Stomach (tissue), 9 donors: ENCODE data around the gene ASB9. TPM values are rescaled to one million over a fixed set of nuclear protein-coding genes. Genes with fewer than 3 reads are reported as not detected.
"Not testable (repeated sequence)": the region's sequence is repeated elsewhere in the genome, so short reads cannot be mapped to it uniquely, and the experiment has no call there.

Experiments
- DNase-seq, 2 donors: peaks; one replicate each; pipeline versions ENCODE4 v3.0.0 to v3.0.0-alpha.2; 2013 to 2019
- H3K27ac ChIP-seq, 5 donors: fragments of 200-600 bp in 4 of 5; sonication (generic) in 4 of 5; one replicate each; pipeline ENCODE4 v1.5.1; 2013 to 2019; ENCODE audit warnings: mild to moderate bottlenecking in 1 of 5, moderate library complexity in 1 of 5
- H3K27me3 ChIP-seq, 3 donors: fragments of 200-600 bp; sonication (generic); one replicate each; pipeline ENCODE4 v1.5.1; 2017 to 2019; ENCODE audit warnings: mixed run types in 1 of 3
- H3K36me3 ChIP-seq, 4 donors: fragments of 200-600 bp; sonication (generic); 1 replicate in 3 of 4; 2 replicates in 1 of 4; pipeline ENCODE4 v1.5.1; 2016 to 2019
- H3K4me1 ChIP-seq, 4 donors: fragments of 200-600 bp; sonication (generic); one replicate each; pipeline ENCODE4 v1.5.1; 2016 to 2019
- H3K4me3 ChIP-seq, 4 donors: fragments of 200-600 bp; sonication (generic) in 3 of 4; one replicate each; pipeline ENCODE4 v1.5.1; 2016 to 2019; ENCODE audit warnings: mild to moderate bottlenecking in 1 of 4
- H3K9me3 ChIP-seq, 4 donors: fragments of 200-600 bp; sonication (generic); one replicate each; pipeline ENCODE4 v1.5.1; 2016 to 2019
- CTCF ChIP-seq, 7 experiments: fragments of 450-650 bp in 4 of 7; fragments of 200-600 bp in 3 of 7; sonication (generic) in 3 of 7; IDR thresholded peaks; one replicate each; pipeline ENCODE4 v1.5.1; 2016 to 2019; ENCODE audit warnings: antibody characterized with exemption in 7 of 7, control low read depth in 2 of 7, mild to moderate bottlenecking in 1 of 7
- EP300 ChIP-seq: sonication (generic); formaldehyde crosslinking; IDR thresholded peaks from one replicate; pipeline ENCODE4 v1.6.1; 2017; ENCODE audit warnings: antibody characterized with exemption
- POLR2A ChIP-seq, 4 donors: fragments of 450-650 bp; IDR thresholded peaks; one replicate each; pipeline ENCODE4 v1.6.1; 2016; ENCODE audit warnings: antibody characterized with exemption in 4 of 4, control low read depth in 2 of 4, mild to moderate bottlenecking in 1 of 4, moderate library complexity in 1 of 4
- POLR2AphosphoS5 ChIP-seq, 3 donors: sonication (generic); formaldehyde crosslinking; IDR thresholded peaks; one replicate each; pipeline ENCODE4 v1.6.1; 2016; ENCODE audit warnings: antibody characterized with exemption in 3 of 3
- WGBS, 5 donors: extraction: QIAGEN DNeasy Blood & Tissue Kit in 3 of 5; methylation state at CpG; one replicate each; pipeline versions ENCODE4 v1.1.5 to v1.1.7; 2013 to 2018; 5-methylcytosine and 5-hydroxymethylcytosine counted together
- intact Hi-C: fragments of 100-400 bp; cut with DNase I; formaldehyde crosslinking; loops from one replicate; pipeline ENCODE4 v1.15.1; 2023; ENCODE audit warnings: low total_unique reads
- polyA plus RNA-seq, 3 donors: library from polyadenylated mRNA; stranded (reverse); fragments of 200-250 nt; gene quantifications; one replicate each; pipeline ENCODE4 v1.2.3, GENCODE V29; 2013
- total RNA-seq, 5 donors: library from RNA; depleted of rRNA; stranded (reverse); fragments of >200 nt; gene quantifications; one replicate each; pipeline versions ENCODE4 v1.1.0 to v1.2.3, GENCODE V29; 2014 to 2016
- donor health status: healthy with polysubstance abuse.
- donor health status: Bipolar disorder and iron deficiency.
- donor health status: healthy.

Gene ASB9
- total and polyA plus RNA-seq, 8 donors: 1.6 to 201 (median 4.8) TPM

GRCh38 chrX:15314472-15314871 is 44.6 kb upstream of the ASB9 start:
- 38 to 58% (median 47%) methylated on average over 2 of the region's 2 CpGs for WGBS, 5 donors
- Histone ChIP-seq H3K4me1 (peaks cover 0 to 11% (median 0%) of the 10 kb centered on the region in 4 donors), H3K4me3 (no peak overlapping the region), H3K27me3 (peaks cover 0 to 4% (median 0%) of the 10 kb centered on the region in 3 donors), H3K9me3 (no peaks in the 10 kb centered on the region), H3K27ac (no peak overlapping the region), H3K36me3 (no peaks in the 10 kb centered on the region)
- intact Hi-C loops: no loop called here
- no peak for DNase-seq
- TF ChIP-seq POLR2A (IDR thresholded peaks at IDR 0.05) (no peak), CTCF (IDR thresholded peaks at IDR 0.05) (no peak), POLR2AphosphoS5 (IDR thresholded peaks at IDR 0.05) (no peak), EP300 (no peak)

GRCh38 chrX:15311119-15311518 is 41.2 kb upstream of the ASB9 start:
- Histone ChIP-seq H3K36me3 (no peaks in the 10 kb centered on the region), H3K27me3 (peaks cover 0 to 13% (median 0%) of the 10 kb centered on the region in 3 donors), H3K4me3 (no peak overlapping the region), H3K9me3 (no peaks in the 10 kb centered on the region), H3K4me1 (peaks cover 0 to 11% (median 0%) of the 10 kb centered on the region in 4 donors), H3K27ac (peak overlapping the region in 2 of 5 donors; percentile 67 to 70)
- TF ChIP-seq POLR2AphosphoS5 (IDR thresholded peaks at IDR 0.05) (no peak), POLR2A (IDR thresholded peaks at IDR 0.05) (no peak), CTCF (IDR thresholded peaks at IDR 0.05) (no peak), EP300 (no peak)
- intact Hi-C loops: no loop called here
- 53 to 77% (median 70%) methylated on average over 3 of the region's 3 CpGs for WGBS, 5 donors
- no peak for DNase-seq

DNA sequence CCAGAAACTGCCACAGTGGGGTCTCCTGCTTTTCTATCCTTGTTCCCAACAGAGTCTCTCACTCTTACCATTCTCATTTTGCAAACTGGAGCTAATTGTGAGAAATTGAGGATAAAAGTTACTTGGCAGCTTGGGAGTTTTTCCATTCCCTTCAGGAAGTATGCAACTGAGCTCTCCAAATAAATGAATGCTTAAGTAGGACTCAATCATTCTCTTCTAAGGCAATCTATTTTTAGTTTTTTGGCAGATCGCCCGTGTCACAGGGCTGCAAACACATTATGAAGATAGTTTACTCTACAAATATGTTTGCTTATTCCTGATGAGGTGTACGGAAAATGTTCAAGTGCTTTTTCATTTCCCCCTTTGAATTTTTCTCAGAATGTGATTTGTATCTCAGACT is 40.2 kb upstream of the ASB9 start:
- Histone ChIP-seq H3K4me3 (no peak overlapping the region), H3K36me3 (no peaks in the 10 kb centered on the region), H3K9me3 (no peaks in the 10 kb centered on the region), H3K27ac (peak overlapping the region in 4 of 5 donors; percentile 35 to 70 (median 55)), H3K27me3 (peaks cover 0 to 13% (median 0%) of the 10 kb centered on the region in 3 donors), H3K4me1 (peaks cover 0 to 11% (median 0%) of the 10 kb centered on the region in 4 donors)
- WGBS, 5 donors: 14 to 24% (median 18%) methylated on average over 3 of the region's 3 CpGs
- intact Hi-C loops: no loop called here
- peak; percentile 76 to 85 for DNase-seq
- TF ChIP-seq EP300: no peak
- TF ChIP-seq POLR2AphosphoS5 (IDR thresholded peaks at IDR 0.05): no peak
- TF ChIP-seq POLR2A (IDR thresholded peaks at IDR 0.05): no peak
- no peak for TF ChIP-seq CTCF (IDR thresholded peaks at IDR 0.05)

- H3K4me3 ChIP-seq, H3K9me3 ChIP-seq, DNase-seq, H3K27me3 ChIP-seq, H3K36me3 ChIP-seq, intact Hi-C loops, H3K27ac ChIP-seq: not testable (repeated sequence)
- H3K4me1 ChIP-seq: peaks cover 0 to 12% (median 0%) of the 10 kb centered on the region in 4 donors
- 75 to 96% (median 84%) methylated on average over 3 of the region's 3 CpGs for WGBS, 5 donors
Observed at GRCh38 chrX:15305899-15306298, 36.0 kb upstream of the ASB9 start.

DNA sequence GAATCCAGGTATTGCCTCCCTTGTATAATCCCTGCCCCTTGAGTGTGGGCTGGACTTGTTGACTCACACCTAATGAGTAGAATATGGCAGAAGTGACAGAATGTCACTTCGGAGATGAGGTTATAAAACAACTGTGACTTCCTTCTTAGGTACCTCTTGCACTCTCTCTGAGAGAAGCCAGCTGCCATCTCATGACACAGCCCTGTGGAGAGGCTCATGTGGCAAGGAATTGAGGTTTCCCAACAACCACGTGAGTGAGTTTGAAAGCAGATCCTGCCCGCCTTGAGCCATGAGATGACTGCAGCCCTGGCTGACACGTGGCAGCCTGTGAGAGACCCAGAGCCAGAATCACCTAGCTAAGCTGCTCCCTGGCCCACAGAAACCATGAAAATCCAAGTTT is 32.0 kb upstream of the ASB9 start:
- 47 to 66% (median 48%) methylated on average over 3 to 4 of the region's 4 CpGs for WGBS, 5 donors

More for the DNA sequence above, 32.0 kb upstream of the ASB9 start:
- H3K4me1 ChIP-seq: peaks cover 0 to 13% (median 4%) of the 10 kb centered on the region in 4 donors
- H3K4me3 ChIP-seq: no peak overlapping the region
- H3K9me3 ChIP-seq: no peaks in the 10 kb centered on the region
- intact Hi-C loops: no loop called here
- peaks cover 0 to 3% (median 0%) of the 10 kb centered on the region in 3 donors for H3K27me3 ChIP-seq
- no peaks in the 10 kb centered on the region for H3K36me3 ChIP-seq
- TF ChIP-seq POLR2A (IDR thresholded peaks at IDR 0.05): no peak
- no peak for TF ChIP-seq EP300
- TF ChIP-seq POLR2AphosphoS5 (IDR thresholded peaks at IDR 0.05): no peak
- no peak for TF ChIP-seq CTCF (IDR thresholded peaks at IDR 0.05)
- peak overlapping the region in 3 of 5 donors; percentile 5 to 34 (median 10) for H3K27ac ChIP-seq
- peak in 1 of 2 donors; percentile 20 for DNase-seq
